ENCODE data around the gene KRT84. TPM values are rescaled to one million over a fixed set of nuclear protein-coding genes. Genes with fewer than 3 reads are reported as not detected.

KRT84 gene, protein sequence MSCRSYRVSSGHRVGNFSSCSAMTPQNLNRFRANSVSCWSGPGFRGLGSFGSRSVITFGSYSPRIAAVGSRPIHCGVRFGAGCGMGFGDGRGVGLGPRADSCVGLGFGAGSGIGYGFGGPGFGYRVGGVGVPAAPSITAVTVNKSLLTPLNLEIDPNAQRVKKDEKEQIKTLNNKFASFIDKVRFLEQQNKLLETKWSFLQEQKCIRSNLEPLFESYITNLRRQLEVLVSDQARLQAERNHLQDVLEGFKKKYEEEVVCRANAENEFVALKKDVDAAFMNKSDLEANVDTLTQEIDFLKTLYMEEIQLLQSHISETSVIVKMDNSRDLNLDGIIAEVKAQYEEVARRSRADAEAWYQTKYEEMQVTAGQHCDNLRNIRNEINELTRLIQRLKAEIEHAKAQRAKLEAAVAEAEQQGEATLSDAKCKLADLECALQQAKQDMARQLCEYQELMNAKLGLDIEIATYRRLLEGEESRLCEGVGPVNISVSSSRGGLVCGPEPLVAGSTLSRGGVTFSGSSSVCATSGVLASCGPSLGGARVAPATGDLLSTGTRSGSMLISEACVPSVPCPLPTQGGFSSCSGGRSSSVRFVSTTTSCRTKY
- not detected in 2 replicates for total RNA-seq (2014; rRNA removed; shearing (Covaris generic))

DNA sequence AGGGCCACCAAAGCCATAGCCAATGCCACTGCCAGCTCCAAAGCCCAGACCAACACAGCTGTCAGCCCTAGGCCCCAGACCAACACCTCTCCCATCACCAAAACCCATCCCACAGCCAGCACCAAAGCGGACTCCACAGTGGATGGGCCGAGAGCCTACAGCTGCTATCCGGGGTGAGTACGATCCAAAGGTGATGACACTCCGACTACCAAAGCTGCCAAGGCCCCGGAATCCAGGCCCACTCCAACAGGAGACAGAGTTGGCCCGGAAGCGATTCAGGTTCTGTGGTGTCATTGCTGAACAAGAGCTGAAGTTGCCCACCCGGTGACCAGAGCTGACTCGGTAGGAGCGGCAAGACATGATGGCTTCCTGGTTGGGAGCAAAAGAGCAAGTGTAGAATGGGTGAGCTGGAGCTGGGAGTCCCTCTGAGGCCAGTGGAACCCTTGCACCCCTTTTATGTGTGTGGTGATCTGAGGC lies at the start of gene KRT84:
TSS of gene KRT84 (minus strand) at position 427 of the 477 bp plus-strand sequence. CDS start at position 360, 67 bp downstream.
- DNase-seq (ENCODE audit: low spot score), result no peak
- in situ Hi-C loops (cut with HindIII; ENCODE audit: low sequenced_read_pairs), result no loop called here

DNA sequence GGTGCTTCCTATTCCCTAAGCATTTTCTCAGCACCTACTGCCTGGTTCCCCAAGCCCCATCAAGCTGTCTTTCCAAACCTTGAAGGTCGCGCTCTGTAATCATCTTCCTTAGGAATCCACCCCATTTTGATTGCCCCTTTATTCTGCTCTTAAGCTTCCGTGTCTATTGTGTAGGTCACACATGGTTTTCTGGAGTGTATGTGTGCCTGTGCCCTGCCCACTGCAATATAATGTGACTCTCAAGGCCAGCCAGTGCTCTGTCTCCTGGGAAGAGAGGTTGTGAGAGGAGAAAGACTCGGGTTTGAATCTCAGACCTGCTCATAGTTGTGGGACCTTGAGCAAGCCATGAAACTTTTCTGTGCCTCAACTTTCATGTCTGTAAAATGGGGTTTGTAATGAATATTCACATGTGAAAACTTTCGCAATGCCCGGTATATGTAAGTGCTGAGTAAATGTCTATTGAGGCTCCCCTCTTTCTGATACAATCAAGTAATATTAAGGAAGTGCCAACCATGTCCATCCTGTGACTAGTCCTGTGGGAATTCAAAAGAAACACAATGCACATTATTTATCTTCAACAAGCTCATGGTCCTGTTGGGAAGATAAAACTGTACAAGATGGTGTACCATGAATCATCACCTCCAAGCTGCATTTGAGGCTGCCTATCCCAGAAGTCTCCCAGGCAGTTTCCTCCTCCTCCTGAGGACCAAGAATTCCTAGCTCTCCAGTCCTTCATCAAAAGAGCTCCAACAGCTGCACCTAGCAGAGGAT lies 49.5 kb upstream of the KRT84 start:
- in situ Hi-C loops (cut with HindIII; ENCODE audit: low sequenced_read_pairs), result no loop called here
- no peak for DNase-seq (ENCODE audit: low spot score)

DNA sequence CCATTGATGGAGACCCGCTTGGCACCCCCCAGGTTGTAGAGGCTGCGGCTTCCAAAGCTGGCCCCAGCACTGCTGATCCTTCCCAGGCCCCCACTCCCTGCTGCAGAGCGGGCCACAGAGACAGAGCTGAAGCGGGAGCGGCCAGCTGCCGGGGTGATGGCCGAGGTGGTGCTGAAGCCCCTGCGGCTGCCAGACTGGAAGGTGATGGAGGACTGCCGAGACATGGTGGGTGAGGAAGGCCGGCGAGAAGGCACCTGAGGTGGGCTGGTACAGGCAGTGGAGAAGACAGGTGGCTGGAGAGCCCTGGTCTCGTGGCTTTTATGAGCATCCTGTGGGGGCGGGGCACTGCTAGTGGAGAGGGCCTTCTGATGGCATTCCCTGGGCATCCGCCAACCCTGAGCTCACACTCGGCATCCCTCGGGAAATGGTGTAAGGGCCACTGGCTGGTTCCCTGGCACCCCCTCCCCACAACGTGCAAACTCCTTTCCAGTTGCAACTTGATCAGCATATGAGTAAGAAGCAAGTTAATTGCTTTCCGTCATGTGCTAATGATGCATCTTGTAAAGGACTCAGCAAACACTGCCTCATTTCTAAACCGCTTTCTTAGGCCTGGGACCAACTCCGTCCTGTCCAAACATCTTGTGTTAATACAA lies 48.8 kb upstream of the KRT84 start, which contains the start of gene KRT75:
TSS of gene KRT75 (minus strand) at position 291 of the 653 bp plus-strand sequence. CDS start at position 224, 67 bp downstream.
- no peak for DNase-seq (ENCODE audit: low spot score)
- in situ Hi-C loops (cut with HindIII; ENCODE audit: low sequenced_read_pairs), result no loop called here

DNA sequence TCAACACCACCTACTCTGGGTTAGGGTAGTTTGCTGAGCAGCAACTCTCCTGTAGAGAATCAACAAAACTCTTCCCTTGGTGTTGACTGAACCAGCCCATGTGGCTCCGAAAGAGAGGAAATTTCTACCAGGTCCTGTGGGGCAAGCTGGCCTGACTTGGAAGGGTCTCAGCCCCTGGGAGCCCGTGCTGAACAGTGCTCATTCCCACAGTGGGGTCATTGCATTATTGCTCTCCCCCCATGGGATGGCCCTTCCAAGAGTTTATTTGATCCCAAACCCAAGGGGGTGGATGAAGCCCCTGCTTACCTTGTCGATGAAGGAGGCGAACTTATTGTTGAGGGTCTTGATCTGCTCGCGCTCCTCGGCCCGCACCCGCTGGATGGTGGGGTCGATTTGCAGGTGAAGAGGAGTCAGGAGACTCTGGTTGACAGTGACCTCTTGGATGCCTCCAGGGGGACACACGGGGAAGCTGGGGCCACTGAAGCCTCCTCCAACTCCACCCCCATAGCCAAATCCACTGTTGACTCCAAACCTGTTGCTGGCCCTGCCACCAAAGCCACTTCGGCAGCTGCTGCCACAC lies 48.1 kb upstream of the KRT84 start:
- DNase-seq (ENCODE audit: low spot score), result no peak

DNA sequence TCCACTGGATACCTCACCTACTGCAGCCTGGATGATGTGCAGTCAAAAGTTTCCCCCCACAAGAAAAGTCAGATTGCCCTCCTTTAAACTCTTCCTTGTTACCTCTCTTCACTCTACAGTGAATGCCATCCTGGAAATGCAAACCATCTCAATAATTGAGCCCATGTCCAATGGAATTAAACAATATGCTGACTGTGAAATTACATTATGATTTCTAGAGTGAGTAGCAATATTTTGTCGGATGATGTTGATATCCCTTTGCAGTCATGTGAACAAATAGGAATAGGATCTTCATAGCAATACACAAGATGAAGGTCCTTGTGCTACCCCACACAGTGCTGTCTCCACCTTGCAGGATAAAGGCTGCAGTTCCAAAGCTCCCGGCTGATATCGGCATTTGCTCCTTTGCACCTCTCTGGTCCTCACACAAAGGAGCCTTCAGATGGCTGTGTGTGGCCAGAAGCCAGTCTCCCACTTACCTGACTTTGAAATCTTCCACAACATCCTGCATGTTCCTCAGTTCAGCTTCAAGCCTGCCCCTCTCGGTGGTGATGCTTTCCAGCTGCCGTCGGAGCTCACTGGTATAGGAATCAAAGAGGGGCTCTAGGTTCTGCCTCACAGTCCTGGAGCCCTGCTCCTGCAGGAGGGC lies 47.2 kb upstream of the KRT84 start:
- DNase-seq (ENCODE audit: low spot score), result no peak
- in situ Hi-C loops (cut with HindIII; ENCODE audit: low sequenced_read_pairs), result no loop called here

More for the DNA sequence above, 48.1 kb upstream of the KRT84 start:
- in situ Hi-C loops (cut with HindIII; ENCODE audit: low sequenced_read_pairs), result no loop called here

DNA sequence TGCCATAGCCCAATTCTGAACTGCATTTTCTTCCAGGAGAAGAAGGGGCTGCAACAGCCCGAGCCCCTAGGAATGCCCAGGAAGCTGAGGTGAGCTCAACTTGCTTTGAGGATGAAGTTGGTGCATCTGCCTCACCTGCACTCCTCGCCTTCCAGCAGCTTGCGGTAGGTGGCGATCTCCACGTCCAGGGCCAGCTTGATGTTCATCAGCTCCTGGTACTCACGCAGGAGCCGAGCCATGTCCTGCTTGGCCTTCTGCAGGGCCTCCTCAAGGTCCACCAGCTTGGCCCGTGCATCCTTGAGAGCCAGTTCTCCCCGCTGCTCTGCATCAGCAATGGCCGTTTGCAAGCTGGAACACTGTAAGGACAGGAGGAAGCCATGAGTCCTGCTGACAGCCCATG lies 42.7 kb upstream of the KRT84 start:
- in situ Hi-C loops (cut with HindIII; ENCODE audit: low sequenced_read_pairs), result no loop called here
- DNase-seq (ENCODE audit: low spot score), result no peak

DNA sequence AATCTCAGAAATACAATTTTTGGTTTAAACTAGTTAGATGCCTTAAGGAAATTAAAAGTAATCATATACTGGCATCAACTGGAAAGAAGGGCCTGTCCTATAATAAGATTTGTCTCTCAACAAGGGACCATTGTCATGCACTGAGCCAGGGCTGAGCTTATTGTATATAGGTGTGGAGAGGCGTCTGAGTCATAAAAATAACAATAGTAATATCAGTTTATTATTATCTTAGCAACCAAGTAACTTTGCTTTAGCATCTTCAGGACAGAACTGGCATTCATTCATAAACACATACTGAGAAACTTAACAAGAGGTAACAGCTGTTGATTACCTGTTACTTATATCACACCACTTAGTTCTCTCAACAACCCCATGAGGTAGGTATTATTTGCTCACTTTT lies 41.6 kb upstream of the KRT84 start:
- in situ Hi-C loops (cut with HindIII; ENCODE audit: low sequenced_read_pairs), result no loop called here
- DNase-seq (ENCODE audit: low spot score), result no peak

DNA sequence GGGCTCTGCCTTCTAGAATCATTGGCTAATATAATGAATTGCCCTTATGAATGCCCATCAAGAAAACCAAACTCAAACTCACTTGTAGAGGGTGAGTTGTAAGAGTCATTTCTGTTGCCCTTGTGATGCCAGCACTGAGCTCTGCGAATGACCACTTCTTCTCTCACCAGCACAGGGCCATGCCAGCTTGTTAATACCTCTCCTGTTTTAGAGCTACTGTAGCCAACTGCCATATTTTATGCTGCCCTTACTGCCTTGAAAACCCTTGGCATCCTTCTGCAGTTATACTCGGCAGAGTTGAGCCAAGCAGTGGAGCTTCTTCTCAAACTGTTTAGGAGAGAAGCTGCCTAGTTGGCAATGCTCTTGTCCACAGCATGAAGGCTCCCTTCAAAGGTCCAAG lies 40.6 kb upstream of the KRT84 start:
- no peak for DNase-seq (ENCODE audit: low spot score)
- in situ Hi-C loops (cut with HindIII; ENCODE audit: low sequenced_read_pairs), result no loop called here

DNA sequence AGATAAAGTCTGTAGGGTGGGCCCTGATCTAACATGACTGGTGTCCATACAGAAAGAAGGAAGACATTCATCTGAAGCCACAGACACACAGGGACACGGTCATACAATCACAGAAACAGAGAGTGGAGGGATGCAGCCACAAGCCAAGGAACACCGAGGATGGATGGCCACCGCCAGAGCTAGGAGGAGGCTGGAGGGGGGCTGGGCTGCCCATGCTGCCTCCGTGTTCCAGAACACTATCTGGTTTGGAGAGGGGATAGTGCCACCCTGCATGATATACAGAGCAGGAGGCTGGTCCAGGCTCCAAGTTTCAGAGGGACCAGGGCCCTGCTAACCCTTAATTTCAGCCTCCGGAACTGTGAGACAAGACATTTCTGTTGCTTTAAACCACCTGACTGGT lies 40.0 kb upstream of the KRT84 start:
- in situ Hi-C loops (cut with HindIII; ENCODE audit: low sequenced_read_pairs), result no loop called here

DNA sequence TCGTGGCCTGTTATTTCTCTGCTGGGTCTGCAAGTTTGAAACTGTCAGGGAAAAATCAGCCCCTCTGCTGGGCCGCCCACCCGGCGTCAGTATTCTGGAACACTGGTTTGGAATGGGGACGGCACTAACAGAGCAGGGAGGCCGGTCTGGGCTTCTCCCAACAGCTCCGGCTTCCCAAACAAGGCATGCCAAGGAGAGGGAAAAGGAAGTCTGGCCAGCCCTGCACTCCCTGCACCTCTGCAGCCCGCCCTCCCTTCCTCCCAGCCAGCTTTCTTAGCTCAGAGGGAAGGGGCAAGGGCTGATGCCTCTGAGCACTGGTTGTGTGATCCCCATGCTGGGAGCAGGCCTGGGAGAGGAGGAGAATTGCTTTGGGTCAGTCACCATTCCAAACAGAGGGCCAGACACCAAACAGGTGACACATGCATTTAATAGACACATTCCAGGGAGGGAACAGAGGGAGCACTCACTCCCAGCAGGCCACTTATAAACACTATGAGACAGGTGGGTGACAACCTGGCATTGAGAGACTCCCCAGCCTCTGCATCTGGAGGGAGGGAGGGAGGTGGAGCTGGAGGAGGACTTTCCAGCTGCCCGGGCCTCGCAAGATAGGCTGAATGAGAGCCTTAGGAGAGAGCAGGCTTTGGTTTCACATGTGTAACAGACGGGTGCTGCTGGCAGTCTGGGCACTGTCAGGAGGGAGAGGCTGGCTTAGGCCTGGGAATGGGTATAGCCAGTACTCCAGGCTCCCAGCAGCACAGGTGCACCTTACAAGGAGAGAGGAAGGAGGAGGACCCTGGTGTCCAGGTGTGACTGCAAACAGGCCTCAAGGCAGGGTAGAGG lies 38.4 kb upstream of the KRT84 start:
- DNase-seq (ENCODE audit: low spot score), result no peak
- in situ Hi-C loops (cut with HindIII; ENCODE audit: low sequenced_read_pairs), result no loop called here

More for the DNA sequence above, 40.0 kb upstream of the KRT84 start:
- no peak for DNase-seq (ENCODE audit: low spot score)

DNA sequence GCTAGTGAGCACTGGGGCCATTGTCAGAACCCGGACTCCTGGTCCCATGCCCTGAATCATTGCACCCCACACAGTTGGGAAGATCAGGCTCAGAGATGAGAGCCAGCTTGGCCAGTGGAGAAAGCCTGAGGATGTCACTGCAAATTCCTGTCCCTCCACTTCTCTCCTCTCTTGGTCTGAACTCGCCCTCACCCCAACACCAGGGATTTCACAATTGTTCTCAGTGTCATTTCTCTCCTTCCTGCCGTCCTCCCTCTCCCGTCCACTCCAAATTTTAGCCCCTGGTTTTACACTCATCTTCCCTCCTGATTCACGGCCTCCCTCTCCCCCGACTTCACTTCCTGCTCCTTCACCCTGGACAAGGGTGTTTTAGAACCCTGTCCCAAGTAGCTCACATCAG lies 37.6 kb upstream of the KRT84 start:
- in situ Hi-C loops (cut with HindIII; ENCODE audit: low sequenced_read_pairs), result no loop called here

DNA sequence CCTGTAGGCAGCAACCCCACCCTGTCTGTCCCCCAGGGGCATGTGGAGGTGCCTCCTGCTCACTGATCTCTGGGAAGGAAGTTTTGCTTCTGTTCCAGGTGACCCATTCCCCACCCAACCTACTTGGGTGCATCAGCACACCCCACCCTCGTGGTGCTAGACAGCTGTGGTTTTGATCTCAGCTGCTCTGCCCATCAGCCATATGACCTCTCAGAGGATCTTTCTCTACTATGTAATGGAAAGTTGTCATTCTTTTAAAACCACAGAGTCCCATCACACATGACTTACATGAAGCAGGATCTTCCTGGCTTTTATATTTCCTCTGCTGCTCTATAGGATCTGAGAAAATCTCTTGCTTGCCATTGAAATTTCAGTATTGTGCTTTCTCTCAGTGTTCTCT lies 34.2 kb upstream of the KRT84 start:
- in situ Hi-C loops (cut with HindIII; ENCODE audit: low sequenced_read_pairs), result no loop called here
- DNase-seq (ENCODE audit: low spot score), result no peak

More for the DNA sequence above, 37.6 kb upstream of the KRT84 start:
- no peak for DNase-seq (ENCODE audit: low spot score)

DNA sequence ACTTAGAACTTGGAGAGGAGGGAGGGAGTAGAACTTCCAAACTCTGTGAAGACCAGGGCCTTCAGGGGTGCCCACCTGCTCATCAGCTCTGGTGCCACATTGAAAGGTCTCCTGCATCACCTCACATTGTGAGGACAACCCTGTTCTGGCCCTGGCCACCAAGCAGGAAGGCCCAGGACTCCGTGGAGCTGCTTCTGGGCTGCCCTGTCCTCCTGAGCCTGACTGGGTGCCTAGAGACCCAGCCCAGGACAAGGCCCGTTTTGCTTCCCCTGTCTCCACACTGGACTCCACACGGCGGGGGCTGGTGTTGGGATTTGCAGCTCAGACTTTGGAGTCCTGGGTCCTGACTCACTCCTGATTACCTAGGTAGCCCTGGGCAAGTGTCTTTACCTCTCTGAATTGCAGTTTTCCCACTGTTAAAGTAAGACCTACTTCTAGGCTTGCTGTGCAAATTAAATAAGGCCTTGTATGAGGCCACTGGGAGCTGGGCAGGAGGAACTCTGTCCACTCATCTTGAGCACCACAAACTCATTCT lies 33.2 kb upstream of the KRT84 start:
- in situ Hi-C loops (cut with HindIII; ENCODE audit: low sequenced_read_pairs), result no loop called here
- DNase-seq (ENCODE audit: low spot score), result no peak

DNA sequence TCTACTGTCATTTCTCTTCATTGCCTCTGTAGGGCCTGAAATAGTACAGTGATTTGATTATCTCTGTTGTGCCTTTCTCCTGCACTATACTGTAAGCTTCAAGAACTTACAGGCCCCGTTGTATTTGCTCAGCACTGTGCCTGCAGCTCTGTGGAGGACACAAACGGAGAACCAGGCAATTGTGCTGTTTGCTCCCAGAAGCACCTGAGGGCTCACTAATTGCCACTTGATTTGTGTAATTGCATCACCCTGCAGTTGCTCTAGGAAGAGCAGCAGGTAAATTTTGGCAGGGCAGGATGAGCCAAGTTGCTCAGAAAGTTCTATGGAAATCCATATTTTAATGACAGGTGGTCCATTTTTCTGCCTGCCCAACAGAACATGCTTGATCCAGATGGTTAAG lies 32.3 kb upstream of the KRT84 start:
- in situ Hi-C loops (cut with HindIII; ENCODE audit: low sequenced_read_pairs), result no loop called here

DNA sequence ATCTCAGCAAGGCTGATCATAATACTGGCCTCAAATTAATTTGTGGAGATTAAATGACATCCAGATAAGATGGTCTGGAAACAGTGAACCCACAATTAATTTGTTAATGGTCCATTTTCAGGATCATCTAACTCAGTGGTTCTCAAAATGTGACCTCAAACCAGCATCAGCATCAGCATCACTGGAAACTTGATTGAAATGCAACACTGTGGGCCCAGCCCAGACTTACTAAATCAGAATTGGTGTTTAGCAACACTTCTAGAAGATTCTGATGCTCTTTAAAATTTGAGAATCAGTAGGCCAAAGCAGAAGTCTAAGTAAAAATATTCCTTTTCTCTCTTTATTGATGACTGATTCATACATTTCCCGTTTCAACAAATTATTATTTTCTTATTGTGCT lies 31.3 kb upstream of the KRT84 start:
- in situ Hi-C loops (cut with HindIII; ENCODE audit: low sequenced_read_pairs), result no loop called here
- no peak for DNase-seq (ENCODE audit: low spot score)

More for the DNA sequence above, 32.3 kb upstream of the KRT84 start:
- no peak for DNase-seq (ENCODE audit: low spot score)

DNA sequence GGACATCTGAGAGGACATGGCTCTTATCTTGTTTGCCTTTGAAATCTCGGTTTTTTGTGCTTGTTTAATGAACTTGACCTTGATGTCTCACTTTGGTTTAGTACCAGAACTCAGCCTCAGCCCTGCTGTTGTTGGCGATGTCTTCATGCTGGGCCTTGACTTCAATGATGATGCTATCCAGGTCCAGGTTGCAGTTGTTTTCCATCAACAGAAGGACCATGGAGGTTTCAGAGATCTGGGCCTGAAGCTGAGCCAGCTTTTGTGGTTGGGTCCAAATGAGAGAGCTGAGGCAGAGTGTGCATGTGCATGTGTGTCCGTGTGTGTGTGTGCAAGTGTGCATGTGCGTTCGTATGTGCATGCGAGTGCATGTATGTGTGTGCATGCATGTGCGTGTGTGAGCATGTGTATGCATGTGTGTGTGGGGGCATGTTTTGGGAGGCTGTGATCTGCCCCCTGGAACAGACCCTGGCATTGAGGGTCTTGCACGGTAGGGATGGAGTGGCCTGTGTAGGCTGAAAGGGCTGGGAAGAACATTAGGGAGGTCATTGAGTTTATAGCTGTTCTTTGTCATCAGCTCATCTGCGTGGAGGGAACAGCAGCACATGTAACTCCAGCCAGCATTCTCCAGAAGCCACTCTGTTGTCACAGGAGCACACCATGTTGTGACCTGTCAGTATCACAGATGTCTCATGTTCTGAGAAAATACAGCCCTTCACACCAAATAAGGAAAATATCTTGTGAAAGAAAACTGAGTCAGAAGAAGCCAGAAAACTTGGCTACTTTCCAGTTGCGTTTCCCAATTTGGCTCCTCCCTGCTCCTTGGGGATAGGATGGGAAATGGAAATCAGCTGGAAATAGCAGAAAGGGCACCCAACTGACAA lies 30.7 kb upstream of the KRT84 start:
- in situ Hi-C loops (cut with HindIII; ENCODE audit: low sequenced_read_pairs), result no loop called here
- DNase-seq (ENCODE audit: low spot score), result no peak

All from G401 (cell line).